ENCODE measurements around the gene KRI1. TPM values are rescaled to one million over a fixed set of nuclear protein-coding genes. Genes with fewer than 3 reads are reported as not detected.
"Not testable (repeated sequence)": the region's sequence is repeated elsewhere in the genome, so short reads cannot be mapped to it uniquely, and the experiment has no call there.

The KRI1 gene
- total and polyA plus RNA-seq, 4 donors = 4.6 to 14.1 (median 7.0) TPM

DNA sequence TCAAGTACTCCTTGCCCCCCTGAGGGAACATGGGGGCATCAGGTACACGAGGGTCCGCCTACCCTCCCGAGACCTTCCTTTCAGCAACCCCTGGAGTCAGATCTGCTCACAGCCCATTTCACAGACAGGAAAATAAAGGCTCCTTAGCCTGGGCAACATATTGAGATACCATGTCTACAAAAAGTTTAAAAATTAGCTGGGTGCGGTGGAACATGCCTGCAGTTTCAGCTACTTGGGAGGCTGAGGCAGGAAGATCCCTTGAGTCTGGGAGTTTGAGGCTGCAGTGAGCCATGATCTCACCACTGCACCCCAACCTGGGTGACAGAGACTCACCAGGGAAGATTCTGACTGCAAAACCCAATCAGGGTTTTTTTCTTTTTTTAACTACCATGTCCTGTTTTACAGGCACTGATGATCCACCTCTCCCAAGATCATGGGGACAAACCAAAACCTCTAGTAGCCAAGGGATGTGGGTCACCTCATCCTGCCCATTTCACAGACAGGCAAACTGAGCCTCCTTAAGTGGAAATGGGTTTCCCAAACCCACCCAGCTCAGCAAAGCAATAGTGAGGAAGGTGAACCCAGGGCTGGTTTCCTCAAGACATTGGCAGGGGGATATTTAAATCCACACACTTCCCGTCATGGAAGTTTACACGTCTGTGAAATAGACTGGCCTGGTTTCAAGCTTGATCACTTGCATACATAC is 9.4 kb upstream of the KRI1 start (continued):
- TF ChIP-seq EGR1 (IDR thresholded peaks at IDR 0.05; ENCODE audit: low read depth in 2 of 2) (no peak), SP1 (IDR thresholded peaks at IDR 0.05) (no peak)

DNA sequence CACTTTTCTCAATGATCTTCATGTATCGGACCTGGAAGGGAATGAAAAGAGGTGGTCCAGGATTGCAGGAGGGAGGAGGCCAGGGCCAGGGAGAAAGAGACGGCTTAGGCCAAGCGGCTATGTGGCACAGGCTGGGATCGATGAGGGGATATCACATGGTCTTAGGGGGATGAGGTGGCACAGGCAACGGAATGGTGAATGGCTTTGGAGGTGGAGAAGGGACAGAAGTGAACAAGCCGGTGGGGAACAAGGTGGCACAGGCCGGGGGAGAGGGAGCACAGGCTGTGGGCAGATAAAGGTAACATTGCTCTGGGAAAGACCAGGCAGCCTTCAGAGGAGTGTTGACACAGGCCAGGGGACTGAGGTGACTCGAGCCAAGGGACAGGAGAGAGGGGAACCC is 8.7 kb upstream of the KRI1 start:
- peaks cover 1 to 2% (median 1%) of the 10 kb centered on the region in 4 donors for H3K4me1 ChIP-seq (ENCODE audit: control insufficient read depth in 4 of 4, insufficient read depth in 4 of 4, low read length in 3 of 4)
- H3K9me3 ChIP-seq (ENCODE audit: control insufficient read depth in 4 of 4, low read length in 3 of 4) = no peaks in the 10 kb centered on the region
- no peak overlapping the region for H3K4me3 ChIP-seq (ENCODE audit: low read depth in 1 of 3, low read length in 3 of 3)
- DNase-seq (ENCODE audit: low spot score) = no peak
- no peak overlapping the region for H3K9ac ChIP-seq (ENCODE audit: low read depth in 1 of 2, low read length in 2 of 2)
- 89% methylated on average over 8 of the region's 8 CpGs for WGBS
- H3K27me3 ChIP-seq (ENCODE audit: control insufficient read depth in 4 of 4, insufficient read depth in 4 of 4, low read length in 3 of 4) = no peaks in the 10 kb centered on the region
- no peak overlapping the region for H3K27ac ChIP-seq (ENCODE audit: low read depth in 1 of 2, low read length in 2 of 2)
- no peaks in the 10 kb centered on the region for H3K36me3 ChIP-seq (ENCODE audit: control insufficient read depth in 4 of 4, insufficient read depth in 3 of 4, low read depth in 1 of 4, low read length in 3 of 4)
- TF ChIP-seq ATF3 (IDR thresholded peaks at IDR 0.05) (no peak), EGR1 (IDR thresholded peaks at IDR 0.05; ENCODE audit: low read depth in 2 of 2) (no peak), MAX (IDR thresholded peaks at IDR 0.05) (no peak), RXRA (IDR thresholded peaks at IDR 0.05) (no peak), FOXA2 (IDR thresholded peaks at IDR 0.05) (no peak), RAD21 (IDR thresholded peaks at IDR 0.05) (no peak), SP1 (IDR thresholded peaks at IDR 0.05) (no peak), FOXA1 (IDR thresholded peaks at IDR 0.05) (no peak), GABPA (IDR thresholded peaks at IDR 0.05 in 1 of 2, conservative IDR thresholded peaks at IDR 0.05 in 1 of 2) (no peak), HNF4A (conservative IDR thresholded peaks at IDR 0.05) (no peak), REST (IDR thresholded peaks at IDR 0.05) (no peak), CTCF (IDR thresholded peaks at IDR 0.05; ENCODE audit: low read depth, low read length, missing input control) (no peak), HNF4G (IDR thresholded peaks at IDR 0.05) (no peak), JUND (IDR thresholded peaks at IDR 0.05) (no peak), TAF1 (conservative IDR thresholded peaks at IDR 0.05) (no peak), NR2F2 (IDR thresholded peaks at IDR 0.05) (no peak), YY1 (IDR thresholded peaks at IDR 0.05) (no peak)
- TF ChIP-seq, protein P1, sequence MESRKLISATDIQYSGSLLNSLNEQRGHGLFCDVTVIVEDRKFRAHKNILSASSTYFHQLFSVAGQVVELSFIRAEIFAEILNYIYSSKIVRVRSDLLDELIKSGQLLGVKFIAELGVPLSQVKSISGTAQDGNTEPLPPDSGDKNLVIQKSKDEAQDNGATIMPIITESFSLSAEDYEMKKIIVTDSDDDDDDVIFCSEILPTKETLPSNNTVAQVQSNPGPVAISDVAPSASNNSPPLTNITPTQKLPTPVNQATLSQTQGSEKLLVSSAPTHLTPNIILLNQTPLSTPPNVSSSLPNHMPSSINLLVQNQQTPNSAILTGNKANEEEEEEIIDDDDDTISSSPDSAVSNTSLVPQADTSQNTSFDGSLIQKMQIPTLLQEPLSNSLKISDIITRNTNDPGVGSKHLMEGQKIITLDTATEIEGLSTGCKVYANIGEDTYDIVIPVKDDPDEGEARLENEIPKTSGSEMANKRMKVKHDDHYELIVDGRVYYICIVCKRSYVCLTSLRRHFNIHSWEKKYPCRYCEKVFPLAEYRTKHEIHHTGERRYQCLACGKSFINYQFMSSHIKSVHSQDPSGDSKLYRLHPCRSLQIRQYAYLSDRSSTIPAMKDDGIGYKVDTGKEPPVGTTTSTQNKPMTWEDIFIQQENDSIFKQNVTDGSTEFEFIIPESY (IDR thresholded peaks at IDR 0.05) = no peak

- H3K9ac ChIP-seq (ENCODE audit: low read depth in 1 of 2, low read length in 2 of 2); H3K27ac ChIP-seq (ENCODE audit: low read depth in 1 of 2, low read length in 2 of 2); H3K36me3 ChIP-seq (ENCODE audit: control insufficient read depth in 4 of 4, insufficient read depth in 3 of 4, low read depth in 1 of 4, low read length in 3 of 4); H3K9me3 ChIP-seq (ENCODE audit: control insufficient read depth in 4 of 4, low read length in 3 of 4); H3K27me3 ChIP-seq (ENCODE audit: control insufficient read depth in 4 of 4, insufficient read depth in 4 of 4, low read length in 3 of 4); DNase-seq (ENCODE audit: low spot score); H3K4me1 ChIP-seq (ENCODE audit: control insufficient read depth in 4 of 4, insufficient read depth in 4 of 4, low read length in 3 of 4); H3K4me3 ChIP-seq (ENCODE audit: low read depth in 1 of 3, low read length in 3 of 3): not testable (repeated sequence)
- WGBS = 91% methylated on average over 6 of the region's 6 CpGs
Observed at GRCh38 chr19:10573793-10574192, 8.0 kb upstream of the KRI1 start.
